RWPE1 (cell line): ENCODE data around the gene DHX40.
"Not testable (repeated sequence)": the region's sequence is repeated elsewhere in the genome, so short reads cannot be mapped to it uniquely, and the experiment has no call there.

Experiments
- CTCF ChIA-PET: fragments of 350-600 bp; sonication (Branson Sonifier 250); formaldehyde crosslinking; extraction: SDS; loops from one replicate; lab custom pipeline; 2021; lab: Yijun Ruan, JAX
- POLR2A ChIA-PET: fragments of 400-600 bp; formaldehyde crosslinking; extraction: SDS; loops from one replicate; lab custom pipeline; 2020; ENCODE audit warnings: antibody characterized with exemption; ENCODE audit not compliant: low non-redundant PET; lab: Yijun Ruan, JAX
- DNase-seq: peaks from one replicate; pipeline ENCODE4 v3.0.0; 2012; ENCODE audit warnings: low spot score
- H3K27ac ChIP-seq: fragments of 450-650 bp; 2 replicates; pipeline ENCODE4 v1.5.1; 2017
- TF ChIP-seq, protein P1 (sequence below): fragments of 450-650 bp; conservative IDR thresholded peaks from 2 replicates; pipeline ENCODE4 v1.5.1; 2017; ENCODE audit warnings: low read depth, mild to moderate bottlenecking

The DHX40 gene

DNA sequence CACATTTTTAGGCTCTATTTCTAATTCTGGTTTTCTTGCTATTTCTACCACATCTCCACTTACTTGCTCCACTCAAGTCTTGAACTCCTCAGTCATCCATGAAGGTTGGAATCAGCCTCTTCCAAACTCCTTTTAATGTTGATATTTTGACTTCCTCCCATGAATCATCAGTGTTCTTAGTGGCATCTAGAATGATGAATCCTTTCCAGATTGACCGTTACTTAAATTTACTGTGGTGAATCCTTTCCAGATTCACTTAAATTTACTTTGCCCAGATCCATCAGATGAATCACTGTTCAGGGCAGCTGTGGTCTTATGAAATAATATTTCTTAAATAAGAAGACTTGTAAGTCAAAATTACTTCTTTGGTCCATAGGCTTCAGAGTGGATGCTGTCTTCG is 86.7 kb downstream of the DHX40 start:
- DNase-seq, result no peak
- ChIA-PET POLR2A (no interaction called here), CTCF (no interaction called here)
- H3K27ac ChIP-seq, result no peak overlapping the region
- TF ChIP-seq, protein P1, sequence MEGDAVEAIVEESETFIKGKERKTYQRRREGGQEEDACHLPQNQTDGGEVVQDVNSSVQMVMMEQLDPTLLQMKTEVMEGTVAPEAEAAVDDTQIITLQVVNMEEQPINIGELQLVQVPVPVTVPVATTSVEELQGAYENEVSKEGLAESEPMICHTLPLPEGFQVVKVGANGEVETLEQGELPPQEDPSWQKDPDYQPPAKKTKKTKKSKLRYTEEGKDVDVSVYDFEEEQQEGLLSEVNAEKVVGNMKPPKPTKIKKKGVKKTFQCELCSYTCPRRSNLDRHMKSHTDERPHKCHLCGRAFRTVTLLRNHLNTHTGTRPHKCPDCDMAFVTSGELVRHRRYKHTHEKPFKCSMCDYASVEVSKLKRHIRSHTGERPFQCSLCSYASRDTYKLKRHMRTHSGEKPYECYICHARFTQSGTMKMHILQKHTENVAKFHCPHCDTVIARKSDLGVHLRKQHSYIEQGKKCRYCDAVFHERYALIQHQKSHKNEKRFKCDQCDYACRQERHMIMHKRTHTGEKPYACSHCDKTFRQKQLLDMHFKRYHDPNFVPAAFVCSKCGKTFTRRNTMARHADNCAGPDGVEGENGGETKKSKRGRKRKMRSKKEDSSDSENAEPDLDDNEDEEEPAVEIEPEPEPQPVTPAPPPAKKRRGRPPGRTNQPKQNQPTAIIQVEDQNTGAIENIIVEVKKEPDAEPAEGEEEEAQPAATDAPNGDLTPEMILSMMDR, result no peak

DNA sequence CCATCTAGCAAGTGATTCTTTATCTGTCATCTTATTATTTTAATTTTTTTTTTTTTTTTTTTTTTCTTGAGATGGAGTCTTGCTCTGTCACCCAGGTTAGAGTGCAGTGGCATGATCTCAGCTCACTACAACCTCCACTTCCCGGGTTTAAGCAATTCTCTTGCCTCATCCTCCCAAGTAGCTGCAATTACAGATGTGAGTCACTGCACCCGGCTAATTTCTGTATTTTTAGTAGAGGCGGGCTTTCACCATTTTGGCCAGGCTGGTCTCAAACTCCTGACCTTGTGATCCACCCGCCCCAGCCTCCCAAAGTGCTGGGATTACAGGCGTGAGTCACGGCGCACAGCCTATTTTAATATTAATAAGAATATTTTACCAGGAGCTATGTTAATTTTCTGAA is 91.2 kb downstream of the DHX40 start:
- H3K27ac ChIP-seq, POLR2A ChIA-PET, DNase-seq: not testable (repeated sequence)
- CTCF ChIA-PET, result interaction anchor here (0.9 kb wide), 1 partner anchor 8 kb away, joined by 4 read pairs; no protein-coding TSS in a partner anchor
